Measurements from ENCODE around the gene CNOT1. TPM values are rescaled to one million over a fixed set of nuclear protein-coding genes. Genes with fewer than 3 reads are reported as not detected.
A peak's percentile ranks its signal among the peaks of the same experiment; 100 is the strongest.
"Not testable (repeated sequence)": the region's sequence is repeated elsewhere in the genome, so short reads cannot be mapped to it uniquely, and the experiment has no call there.

Gene CNOT1
- total RNA-seq, 4 donors from 2014 or later = 54.7 to 119 (median 87.2) TPM

DNA sequence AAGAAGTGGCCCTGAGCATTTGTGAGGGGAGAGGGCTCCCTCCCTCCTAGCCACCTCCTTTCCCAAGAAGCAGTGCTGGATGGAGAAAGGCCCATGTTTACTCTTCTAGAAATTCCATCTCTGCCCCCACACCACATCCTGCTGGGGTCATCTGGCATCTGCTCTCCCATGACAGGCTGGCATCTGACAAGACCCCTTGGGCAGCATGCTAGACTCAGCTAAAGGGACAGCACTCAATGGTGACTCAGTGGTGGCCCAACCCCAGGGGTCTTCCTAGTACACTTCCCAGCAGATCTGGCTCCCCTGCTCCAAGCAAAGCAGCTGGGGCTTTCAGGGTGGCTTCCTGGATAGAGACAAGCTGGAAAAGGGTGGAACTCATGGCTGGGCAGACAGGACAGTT lies 40.6 kb upstream of the CNOT1 start:
- TF ChIP-seq, protein P1, sequence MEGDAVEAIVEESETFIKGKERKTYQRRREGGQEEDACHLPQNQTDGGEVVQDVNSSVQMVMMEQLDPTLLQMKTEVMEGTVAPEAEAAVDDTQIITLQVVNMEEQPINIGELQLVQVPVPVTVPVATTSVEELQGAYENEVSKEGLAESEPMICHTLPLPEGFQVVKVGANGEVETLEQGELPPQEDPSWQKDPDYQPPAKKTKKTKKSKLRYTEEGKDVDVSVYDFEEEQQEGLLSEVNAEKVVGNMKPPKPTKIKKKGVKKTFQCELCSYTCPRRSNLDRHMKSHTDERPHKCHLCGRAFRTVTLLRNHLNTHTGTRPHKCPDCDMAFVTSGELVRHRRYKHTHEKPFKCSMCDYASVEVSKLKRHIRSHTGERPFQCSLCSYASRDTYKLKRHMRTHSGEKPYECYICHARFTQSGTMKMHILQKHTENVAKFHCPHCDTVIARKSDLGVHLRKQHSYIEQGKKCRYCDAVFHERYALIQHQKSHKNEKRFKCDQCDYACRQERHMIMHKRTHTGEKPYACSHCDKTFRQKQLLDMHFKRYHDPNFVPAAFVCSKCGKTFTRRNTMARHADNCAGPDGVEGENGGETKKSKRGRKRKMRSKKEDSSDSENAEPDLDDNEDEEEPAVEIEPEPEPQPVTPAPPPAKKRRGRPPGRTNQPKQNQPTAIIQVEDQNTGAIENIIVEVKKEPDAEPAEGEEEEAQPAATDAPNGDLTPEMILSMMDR (IDR thresholded peaks at IDR 0.05 in 4 of 5, conservative IDR thresholded peaks at IDR 0.05 in 1 of 5) = no peak
- TF ChIP-seq POLR2A (IDR thresholded peaks at IDR 0.05) = no peak
- Histone ChIP-seq H3K4me1 (no peaks in the 10 kb centered on the region), H3K9me3 (no peaks in the 10 kb centered on the region), H3K36me3 (peaks cover 0 to 55% of the 10 kb centered on the region in 2 donors), H3K4me3 (no peak overlapping the region), H3K27ac (no peak overlapping the region), H3K27me3 (no peaks in the 10 kb centered on the region)
- intact Hi-C loops (cut with DNase I; ENCODE audit: low total_unique reads) = no loop called here
- in situ Hi-C loops (cut with MboI; ENCODE audit: low sequenced_read_pairs in 4 of 4) = loop anchor here in 2 of 4 donors (25.0 kb wide), 2 partner anchors 158 to 333 kb away; partner anchors contain the start of genes NDRG4 (in 1 of the 2) and SETD6 (in 1 of the 2)
- DNase-seq (no peak), ATAC-seq (no peak)

DNA sequence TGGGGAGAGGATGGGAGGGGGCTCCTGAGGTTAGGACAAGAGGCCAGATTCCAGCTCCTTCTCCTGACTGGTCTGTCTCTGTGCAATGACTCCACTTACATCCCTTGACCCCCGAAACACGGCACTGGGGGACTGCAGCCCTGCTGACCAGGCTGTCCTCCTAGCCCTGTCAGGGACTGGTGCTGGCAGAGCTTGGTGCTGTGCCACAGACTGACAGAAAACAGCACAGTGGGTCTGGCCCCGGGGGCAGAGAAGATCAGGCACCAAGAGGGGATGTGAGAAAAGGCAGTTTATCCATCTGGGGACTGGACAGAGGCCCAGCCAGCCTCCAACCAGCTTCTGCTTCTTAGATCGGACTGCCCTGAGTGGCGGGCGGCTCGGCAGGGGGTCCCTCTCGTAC lies 35.6 kb upstream of the CNOT1 start:
- Histone ChIP-seq H3K9me3 (no peaks in the 10 kb centered on the region), H3K36me3 (peaks cover 0 to 30% of the 10 kb centered on the region in 2 donors), H3K27me3 (no peaks in the 10 kb centered on the region), H3K4me3 (no peak overlapping the region), H3K4me1 (no peaks in the 10 kb centered on the region), H3K27ac (no peak overlapping the region)
- intact Hi-C loops (cut with DNase I; ENCODE audit: low total_unique reads) (no loop called here), in situ Hi-C loops (cut with MboI; ENCODE audit: low sequenced_read_pairs in 4 of 4) (loop anchor here in 3 of 4 donors (10.0 to 25.0 kb wide), 3 partner anchors 153 to 330 kb away; partner anchors contain the start of genes NDRG4 (in 1 of the 3) and SETD6 (in 1 of the 3))
- DNase-seq (no peak), ATAC-seq (no peak)
- no peak for TF ChIP-seq POLR2A (IDR thresholded peaks at IDR 0.05)
- TF ChIP-seq, protein P1 (IDR thresholded peaks at IDR 0.05 in 4 of 5, conservative IDR thresholded peaks at IDR 0.05 in 1 of 5) = no peak

DNA sequence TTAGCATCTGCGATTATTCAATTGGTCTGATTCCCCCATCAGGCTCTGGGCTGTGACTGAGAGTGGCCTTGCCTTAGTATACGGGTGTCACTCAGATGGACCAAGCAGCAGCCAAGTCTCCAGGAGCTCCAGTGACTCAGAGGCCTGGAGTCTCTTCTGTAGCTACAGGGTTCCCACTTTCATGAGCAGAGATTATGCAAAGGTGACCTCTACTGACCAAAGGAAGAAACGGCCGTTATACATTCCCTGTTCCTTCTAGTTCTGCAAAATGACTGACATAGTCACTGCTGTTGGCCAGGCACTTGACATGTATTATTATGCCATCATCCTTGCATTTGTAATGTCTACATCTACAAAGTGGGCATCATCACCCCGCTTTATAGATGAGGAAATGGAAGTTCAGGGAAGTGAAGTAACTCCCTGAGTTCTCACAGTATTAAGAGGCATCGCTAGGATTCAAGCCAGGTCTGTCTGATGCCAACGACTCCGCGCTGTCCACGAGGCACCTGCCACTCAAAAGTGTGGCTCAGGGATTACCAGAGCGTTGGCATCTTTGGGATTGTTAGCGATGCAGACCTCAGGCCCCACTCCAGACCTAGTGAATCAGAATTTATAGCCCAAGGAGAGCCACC lies 31.7 kb upstream of the CNOT1 start:
- no peak overlapping the region for H3K27ac ChIP-seq
- no peaks in the 10 kb centered on the region for H3K27me3 ChIP-seq
- DNase-seq (peak; percentile 58 to 77), ATAC-seq (peak; percentile 100)
- TF ChIP-seq, protein P1 (IDR thresholded peaks at IDR 0.05 in 4 of 5, conservative IDR thresholded peaks at IDR 0.05 in 1 of 5) = peak in 4 of 5 experiments; percentile 36 to 55 (median 46)
- TF ChIP-seq POLR2A (IDR thresholded peaks at IDR 0.05) = no peak
- intact Hi-C loops (cut with DNase I; ENCODE audit: low total_unique reads) = loop anchor here (1.0 to 2.0 kb wide), 3 partner anchors 71 to 325 kb away; no protein-coding TSS in a partner anchor
- no peaks in the 10 kb centered on the region for H3K4me1 ChIP-seq
- no peaks in the 10 kb centered on the region for H3K36me3 ChIP-seq
- no peak overlapping the region for H3K4me3 ChIP-seq
- H3K9me3 ChIP-seq = no peaks in the 10 kb centered on the region
- in situ Hi-C loops (cut with MboI; ENCODE audit: low sequenced_read_pairs in 4 of 4) = loop anchor here in 3 of 4 donors (10.0 to 25.0 kb wide), 3 partner anchors 149 to 327 kb away; partner anchors contain the start of genes NDRG4 (in 1 of the 3) and SETD6 (in 1 of the 3)

DNA sequence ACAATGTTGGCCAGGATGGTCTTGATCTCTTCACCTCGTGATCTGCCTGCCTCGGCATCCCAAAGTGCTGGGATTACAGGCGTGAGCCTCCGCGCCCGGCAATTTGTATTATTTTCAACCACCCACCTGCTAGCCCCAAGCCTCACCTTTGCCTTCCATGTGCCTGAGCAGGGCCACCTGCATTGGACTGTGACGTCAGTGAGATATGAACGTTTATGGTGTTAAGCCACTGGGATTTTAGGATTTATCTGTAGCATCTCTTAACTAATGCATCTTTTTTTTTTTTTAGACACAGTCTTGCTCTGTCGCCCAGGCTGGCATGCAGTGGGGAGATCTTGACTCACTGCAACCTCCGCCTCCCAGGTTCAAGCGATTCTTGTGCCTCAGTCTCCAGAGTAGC lies 30.3 kb upstream of the CNOT1 start:
- not testable (repeated sequence) for H3K27ac ChIP-seq, H3K4me3 ChIP-seq, H3K27me3 ChIP-seq, H3K9me3 ChIP-seq, H3K4me1 ChIP-seq, ATAC-seq, H3K36me3 ChIP-seq, DNase-seq
- in situ Hi-C loops (cut with MboI; ENCODE audit: low sequenced_read_pairs in 4 of 4) = loop anchor here (10.0 to 25.0 kb wide), 4 partner anchors 148 to 325 kb away; partner anchors contain the start of genes NDRG4 (in 1 of the 4) and SETD6 (in 1 of the 4)
- intact Hi-C loops (cut with DNase I; ENCODE audit: low total_unique reads) = loop anchor here (2.0 kb wide), 1 partner anchor 73 kb away; no protein-coding TSS in a partner anchor

DNA sequence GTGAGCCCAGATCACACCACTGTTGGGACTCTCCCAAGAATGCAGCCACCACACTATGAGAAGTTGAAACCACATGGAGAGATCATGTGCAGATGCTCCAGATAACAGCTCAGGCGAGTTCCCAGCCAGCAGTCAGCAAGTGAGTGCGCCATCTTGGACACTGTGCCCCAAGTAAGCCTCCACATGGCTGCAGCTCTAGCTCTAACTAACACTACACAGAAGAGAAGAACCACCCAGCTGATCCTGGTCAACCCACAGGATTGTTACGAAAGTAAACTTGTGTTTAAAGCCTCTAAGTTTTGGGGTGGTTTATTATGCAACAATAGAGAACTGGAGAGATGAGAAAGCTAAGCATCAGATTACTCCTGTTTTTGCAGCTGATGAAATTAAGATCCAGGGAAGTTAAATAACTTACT lies 29.2 kb upstream of the CNOT1 start:
- H3K4me3 ChIP-seq = no peak overlapping the region
- H3K27me3 ChIP-seq = no peaks in the 10 kb centered on the region
- intact Hi-C loops (cut with DNase I; ENCODE audit: low total_unique reads) = no loop called here
- DNase-seq = no peak
- H3K27ac ChIP-seq = no peak overlapping the region
- no peak for ATAC-seq
- TF ChIP-seq, protein P1 (IDR thresholded peaks at IDR 0.05 in 4 of 5, conservative IDR thresholded peaks at IDR 0.05 in 1 of 5) = no peak
- no peak for TF ChIP-seq POLR2A (IDR thresholded peaks at IDR 0.05)
- in situ Hi-C loops (cut with MboI; ENCODE audit: low sequenced_read_pairs in 4 of 4) = loop anchor here in 3 of 4 donors (10.0 to 25.0 kb wide), 4 partner anchors 147 to 324 kb away; partner anchors contain the start of genes NDRG4 (in 1 of the 3) and SETD6 (in 1 of the 3)
- H3K4me1 ChIP-seq = no peaks in the 10 kb centered on the region
- H3K9me3 ChIP-seq = no peaks in the 10 kb centered on the region
- H3K36me3 ChIP-seq = no peaks in the 10 kb centered on the region
